HL-60 (cell line): ENCODE measurements around the gene GBA3.

Experiments used
- POLR2AphosphoS5 ChIP-seq: IDR thresholded peaks from 2 replicates; pipeline ENCODE4 v1.6.1; 2012; ENCODE audit warnings: low read depth
- TF ChIP-seq, protein P1 (sequence below): IDR thresholded peaks from 2 replicates; pipeline ENCODE4 v1.6.1; 2012; ENCODE audit warnings: low read depth; ENCODE audit not compliant: insufficient replicate concordance
- TF ChIP-seq, protein P2 (sequence below): IDR thresholded peaks from one replicate; pipeline ENCODE4 v1.5.1; 2011; ENCODE audit warnings: low read length, control low read depth, inconsistent platforms; ENCODE audit not compliant: insufficient read depth

DNA sequence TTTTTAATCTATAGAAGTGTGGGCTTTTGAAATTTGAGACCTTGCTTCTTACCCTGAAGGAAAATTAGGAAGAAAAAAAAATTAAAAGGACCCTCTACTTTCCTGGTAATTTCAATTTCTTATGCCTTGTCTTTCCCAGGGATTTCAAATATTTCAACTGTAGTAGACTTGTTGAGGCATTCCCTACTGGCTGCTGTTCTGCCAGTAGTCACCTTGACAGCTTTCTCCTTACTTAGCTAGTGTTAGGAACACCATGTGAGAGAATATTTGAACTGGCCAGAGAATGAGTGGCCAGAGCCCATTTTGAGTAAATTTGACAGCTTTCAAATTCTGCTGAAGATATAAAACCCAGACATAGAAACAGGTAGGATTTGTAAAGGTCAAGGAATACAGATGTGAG, 24.0 kb upstream of the GBA3 start:
- TF ChIP-seq, protein P1, sequence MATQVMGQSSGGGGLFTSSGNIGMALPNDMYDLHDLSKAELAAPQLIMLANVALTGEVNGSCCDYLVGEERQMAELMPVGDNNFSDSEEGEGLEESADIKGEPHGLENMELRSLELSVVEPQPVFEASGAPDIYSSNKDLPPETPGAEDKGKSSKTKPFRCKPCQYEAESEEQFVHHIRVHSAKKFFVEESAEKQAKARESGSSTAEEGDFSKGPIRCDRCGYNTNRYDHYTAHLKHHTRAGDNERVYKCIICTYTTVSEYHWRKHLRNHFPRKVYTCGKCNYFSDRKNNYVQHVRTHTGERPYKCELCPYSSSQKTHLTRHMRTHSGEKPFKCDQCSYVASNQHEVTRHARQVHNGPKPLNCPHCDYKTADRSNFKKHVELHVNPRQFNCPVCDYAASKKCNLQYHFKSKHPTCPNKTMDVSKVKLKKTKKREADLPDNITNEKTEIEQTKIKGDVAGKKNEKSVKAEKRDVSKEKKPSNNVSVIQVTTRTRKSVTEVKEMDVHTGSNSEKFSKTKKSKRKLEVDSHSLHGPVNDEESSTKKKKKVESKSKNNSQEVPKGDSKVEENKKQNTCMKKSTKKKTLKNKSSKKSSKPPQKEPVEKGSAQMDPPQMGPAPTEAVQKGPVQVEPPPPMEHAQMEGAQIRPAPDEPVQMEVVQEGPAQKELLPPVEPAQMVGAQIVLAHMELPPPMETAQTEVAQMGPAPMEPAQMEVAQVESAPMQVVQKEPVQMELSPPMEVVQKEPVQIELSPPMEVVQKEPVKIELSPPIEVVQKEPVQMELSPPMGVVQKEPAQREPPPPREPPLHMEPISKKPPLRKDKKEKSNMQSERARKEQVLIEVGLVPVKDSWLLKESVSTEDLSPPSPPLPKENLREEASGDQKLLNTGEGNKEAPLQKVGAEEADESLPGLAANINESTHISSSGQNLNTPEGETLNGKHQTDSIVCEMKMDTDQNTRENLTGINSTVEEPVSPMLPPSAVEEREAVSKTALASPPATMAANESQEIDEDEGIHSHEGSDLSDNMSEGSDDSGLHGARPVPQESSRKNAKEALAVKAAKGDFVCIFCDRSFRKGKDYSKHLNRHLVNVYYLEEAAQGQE, result no peak
- TF ChIP-seq, protein P2, sequence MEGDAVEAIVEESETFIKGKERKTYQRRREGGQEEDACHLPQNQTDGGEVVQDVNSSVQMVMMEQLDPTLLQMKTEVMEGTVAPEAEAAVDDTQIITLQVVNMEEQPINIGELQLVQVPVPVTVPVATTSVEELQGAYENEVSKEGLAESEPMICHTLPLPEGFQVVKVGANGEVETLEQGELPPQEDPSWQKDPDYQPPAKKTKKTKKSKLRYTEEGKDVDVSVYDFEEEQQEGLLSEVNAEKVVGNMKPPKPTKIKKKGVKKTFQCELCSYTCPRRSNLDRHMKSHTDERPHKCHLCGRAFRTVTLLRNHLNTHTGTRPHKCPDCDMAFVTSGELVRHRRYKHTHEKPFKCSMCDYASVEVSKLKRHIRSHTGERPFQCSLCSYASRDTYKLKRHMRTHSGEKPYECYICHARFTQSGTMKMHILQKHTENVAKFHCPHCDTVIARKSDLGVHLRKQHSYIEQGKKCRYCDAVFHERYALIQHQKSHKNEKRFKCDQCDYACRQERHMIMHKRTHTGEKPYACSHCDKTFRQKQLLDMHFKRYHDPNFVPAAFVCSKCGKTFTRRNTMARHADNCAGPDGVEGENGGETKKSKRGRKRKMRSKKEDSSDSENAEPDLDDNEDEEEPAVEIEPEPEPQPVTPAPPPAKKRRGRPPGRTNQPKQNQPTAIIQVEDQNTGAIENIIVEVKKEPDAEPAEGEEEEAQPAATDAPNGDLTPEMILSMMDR, result no peak
- TF ChIP-seq POLR2AphosphoS5, result no peak
